ENCODE results near the gene BOC.
"Not testable (repeated sequence)": the region's sequence is repeated elsewhere in the genome, so short reads cannot be mapped to it uniquely, and the experiment has no call there.

Gene BOC, protein sequence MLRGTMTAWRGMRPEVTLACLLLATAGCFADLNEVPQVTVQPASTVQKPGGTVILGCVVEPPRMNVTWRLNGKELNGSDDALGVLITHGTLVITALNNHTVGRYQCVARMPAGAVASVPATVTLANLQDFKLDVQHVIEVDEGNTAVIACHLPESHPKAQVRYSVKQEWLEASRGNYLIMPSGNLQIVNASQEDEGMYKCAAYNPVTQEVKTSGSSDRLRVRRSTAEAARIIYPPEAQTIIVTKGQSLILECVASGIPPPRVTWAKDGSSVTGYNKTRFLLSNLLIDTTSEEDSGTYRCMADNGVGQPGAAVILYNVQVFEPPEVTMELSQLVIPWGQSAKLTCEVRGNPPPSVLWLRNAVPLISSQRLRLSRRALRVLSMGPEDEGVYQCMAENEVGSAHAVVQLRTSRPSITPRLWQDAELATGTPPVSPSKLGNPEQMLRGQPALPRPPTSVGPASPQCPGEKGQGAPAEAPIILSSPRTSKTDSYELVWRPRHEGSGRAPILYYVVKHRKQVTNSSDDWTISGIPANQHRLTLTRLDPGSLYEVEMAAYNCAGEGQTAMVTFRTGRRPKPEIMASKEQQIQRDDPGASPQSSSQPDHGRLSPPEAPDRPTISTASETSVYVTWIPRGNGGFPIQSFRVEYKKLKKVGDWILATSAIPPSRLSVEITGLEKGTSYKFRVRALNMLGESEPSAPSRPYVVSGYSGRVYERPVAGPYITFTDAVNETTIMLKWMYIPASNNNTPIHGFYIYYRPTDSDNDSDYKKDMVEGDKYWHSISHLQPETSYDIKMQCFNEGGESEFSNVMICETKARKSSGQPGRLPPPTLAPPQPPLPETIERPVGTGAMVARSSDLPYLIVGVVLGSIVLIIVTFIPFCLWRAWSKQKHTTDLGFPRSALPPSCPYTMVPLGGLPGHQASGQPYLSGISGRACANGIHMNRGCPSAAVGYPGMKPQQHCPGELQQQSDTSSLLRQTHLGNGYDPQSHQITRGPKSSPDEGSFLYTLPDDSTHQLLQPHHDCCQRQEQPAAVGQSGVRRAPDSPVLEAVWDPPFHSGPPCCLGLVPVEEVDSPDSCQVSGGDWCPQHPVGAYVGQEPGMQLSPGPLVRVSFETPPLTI

DNA sequence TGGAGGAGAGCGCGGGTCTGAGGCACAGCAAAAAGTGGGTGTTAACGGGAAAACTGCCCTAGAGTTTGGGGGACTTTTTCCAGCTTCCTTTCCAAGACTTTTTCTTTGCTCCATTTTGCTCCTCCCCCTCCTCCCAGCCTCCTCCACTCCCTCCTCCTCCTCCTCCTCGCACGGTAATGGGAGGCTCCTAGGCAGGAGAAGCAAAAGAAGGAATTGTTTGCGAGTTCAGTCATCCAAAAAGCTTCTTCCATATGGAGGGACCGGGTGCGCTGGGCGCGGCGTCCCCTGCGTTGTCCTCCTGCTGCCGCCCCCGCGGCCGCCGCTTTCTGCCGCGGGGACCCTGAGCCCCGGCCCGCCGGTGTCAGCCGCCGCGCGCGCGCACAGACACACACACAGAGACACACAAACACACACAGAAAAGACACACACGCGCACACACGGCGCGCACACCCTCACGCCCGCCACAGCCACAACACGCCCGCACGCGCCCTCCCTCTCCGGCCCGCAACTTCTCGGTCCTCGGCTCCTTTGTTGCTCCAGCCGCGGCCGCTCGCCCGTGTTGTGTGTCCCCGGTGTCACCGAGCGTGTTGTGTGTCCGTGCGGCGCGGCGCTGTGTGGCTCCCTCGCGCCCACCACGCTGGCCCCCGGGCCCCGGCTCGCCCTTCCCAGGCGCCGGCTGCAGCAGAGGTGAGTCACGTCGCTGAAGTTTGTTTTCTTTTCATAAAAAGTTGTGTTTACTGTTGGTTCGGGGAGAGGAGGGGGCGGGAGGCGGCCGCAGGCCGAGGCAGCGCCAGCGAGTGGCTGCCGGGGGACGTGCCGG is at the start of gene BOC:
BOC (plus strand) TSS at position 228 of the 820 bp plus-strand sequence. CDS start 38,246 bp downstream, outside the sequence.
- DNase-seq = peak; percentile 52

DNA sequence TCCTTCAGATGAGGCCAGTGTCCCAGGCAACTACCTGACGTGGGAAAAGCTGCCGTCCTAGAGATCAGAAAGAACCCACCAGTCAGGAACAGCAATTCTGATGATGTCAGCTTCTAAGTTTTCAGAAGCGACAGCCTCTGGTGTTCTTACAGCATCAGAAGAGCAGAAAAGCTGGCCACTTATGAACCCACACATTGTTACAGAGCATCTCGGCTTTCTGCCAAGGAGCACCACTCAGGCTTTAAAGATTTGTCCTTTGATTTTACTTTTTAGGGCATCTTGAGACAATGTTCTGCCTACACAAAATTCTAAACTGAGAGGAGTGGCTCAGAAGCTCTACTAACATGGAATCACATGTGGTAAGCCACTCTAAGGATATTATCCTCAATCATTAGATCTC is 49.7 kb upstream of the BOC start:
- no peak for DNase-seq

DNA sequence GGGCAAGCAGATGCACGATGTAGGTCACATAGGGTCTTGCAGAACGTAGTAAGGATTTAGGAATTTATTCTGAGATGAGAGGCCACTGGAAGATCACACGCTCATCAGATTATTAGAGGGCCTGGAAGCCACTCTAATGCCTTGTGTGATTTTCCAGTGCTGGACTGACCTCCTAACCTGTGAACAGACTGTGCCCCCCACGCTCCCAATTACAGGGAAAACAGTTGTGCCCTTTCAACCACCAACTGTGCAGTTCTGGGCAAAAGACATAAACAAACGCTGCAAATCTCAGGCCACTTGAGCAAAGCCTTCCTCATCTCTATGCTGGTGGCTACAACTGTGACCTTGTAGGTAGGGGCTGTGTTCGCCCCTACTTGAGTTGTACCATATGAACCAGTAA is 48.2 kb upstream of the BOC start:
- no peak for DNase-seq

DNA sequence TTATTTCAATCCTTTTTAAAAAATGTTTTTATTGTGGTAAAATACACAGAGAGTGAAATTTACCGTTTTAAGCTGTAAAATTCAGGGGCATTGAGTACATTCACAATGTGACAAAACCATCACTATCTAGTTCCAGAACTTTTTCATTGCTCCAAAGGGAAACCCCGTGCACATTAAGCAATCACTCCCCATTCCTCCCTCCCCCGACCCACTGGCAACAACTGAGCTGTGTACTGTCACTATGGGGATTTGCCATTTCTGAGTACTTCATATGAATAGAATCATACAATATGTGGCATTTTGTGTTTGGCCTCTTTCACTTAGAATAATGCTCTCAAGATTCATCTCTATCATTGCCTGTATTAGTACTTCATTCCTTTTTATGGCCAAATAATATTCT is 45.5 kb upstream of the BOC start:
- DNase-seq = no peak

DNA sequence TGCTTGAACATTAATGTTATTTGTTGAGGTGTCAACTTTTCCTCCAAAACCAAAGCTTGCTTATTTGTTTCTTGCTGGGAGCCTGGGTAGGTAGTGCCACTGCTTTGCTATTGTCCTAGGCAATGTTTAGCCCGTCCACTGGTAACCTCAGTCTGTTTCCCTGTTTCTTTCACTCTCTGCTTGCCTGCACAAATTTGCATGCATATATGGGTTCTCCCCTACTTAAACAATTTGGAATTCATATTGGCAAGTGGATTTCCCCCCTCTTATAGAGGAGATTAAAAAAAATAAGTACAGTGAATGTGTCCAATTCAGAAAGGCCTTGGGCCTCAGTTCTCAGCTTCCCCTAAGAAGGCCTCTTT is 45.0 kb upstream of the BOC start:
- DNase-seq = no peak

DNA sequence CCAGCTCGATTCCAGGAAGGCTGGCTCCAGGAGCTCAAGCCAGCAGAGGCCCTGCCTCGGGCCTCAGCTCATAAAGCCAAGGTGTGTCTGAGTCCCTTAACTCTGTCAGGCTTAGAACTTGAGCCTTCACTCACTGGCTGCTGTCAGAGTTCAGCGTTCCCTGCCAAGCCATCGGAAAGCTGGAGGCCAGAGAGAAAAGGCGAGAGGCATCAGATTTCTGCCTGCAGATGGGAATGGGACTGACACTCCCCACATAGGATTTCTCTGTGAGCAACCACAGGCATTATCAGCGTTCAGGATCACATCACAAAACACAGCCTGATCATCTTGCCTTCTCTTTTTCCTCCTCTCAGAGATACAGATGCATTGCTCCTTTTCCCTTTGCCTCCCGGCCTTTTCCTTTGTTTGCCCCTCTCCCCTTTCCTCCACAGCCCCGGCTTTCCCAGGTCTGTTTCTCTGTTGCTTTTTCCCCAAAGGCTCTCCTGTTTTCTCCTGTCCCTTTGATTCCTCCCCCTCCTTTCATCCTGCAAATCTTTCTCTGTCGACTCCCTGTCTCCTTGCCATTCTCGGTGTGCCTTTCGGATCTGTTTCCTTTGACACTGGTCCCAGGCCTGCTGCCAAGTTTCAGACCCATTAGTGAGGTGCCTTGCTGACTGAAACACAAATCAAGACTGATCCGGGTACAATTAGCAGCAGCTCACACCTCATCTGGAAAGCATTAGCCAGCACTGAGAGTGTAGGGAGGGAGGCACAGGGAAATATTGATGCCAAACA is 44.5 kb upstream of the BOC start:
- no peak for DNase-seq

DNA sequence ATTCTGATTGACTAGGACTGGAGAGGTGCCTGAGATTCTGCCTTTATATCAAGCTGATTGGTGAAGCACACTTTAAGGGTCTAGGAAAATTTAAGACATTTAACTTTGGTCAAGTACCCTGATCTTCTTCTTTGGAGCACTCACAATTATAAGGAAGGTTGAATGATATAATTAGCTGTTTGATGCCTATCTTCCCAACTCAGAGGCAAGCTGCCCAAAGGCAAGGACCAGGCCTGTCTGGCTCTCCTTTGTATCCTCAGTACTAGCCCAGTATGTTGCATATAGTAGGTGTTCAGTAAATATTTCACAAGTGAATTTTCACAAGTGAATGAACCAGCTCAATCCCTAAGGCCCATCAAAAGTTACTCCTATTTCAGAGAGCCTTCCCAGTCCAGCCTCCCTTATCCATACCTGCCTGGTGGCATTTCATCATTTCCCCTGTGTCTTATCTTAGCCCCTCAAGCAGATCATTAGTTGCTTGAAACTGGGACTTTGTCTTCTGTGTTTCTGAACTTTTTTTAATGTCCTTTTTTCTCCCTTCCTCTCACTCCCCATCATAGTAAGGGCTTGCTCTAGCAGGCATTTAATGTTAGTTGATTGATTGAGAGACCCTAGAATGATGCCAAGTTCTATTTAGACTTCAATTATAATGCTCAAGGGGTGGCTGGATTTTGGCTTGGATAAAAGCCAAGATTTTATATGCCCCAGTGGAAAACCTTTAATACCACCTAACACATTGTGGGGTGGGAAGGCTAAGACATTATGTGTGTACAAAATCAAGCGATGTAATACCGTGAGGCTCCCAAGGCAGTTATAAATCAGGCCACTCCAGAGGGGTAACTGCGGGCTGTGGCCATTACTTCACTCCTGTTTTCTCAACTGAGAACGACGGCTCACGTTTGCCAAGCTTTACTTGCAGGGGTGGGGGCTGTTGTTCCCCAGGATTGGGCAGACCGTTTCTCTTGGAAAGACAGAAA is 43.2 kb upstream of the BOC start:
- DNase-seq = no peak

DNA sequence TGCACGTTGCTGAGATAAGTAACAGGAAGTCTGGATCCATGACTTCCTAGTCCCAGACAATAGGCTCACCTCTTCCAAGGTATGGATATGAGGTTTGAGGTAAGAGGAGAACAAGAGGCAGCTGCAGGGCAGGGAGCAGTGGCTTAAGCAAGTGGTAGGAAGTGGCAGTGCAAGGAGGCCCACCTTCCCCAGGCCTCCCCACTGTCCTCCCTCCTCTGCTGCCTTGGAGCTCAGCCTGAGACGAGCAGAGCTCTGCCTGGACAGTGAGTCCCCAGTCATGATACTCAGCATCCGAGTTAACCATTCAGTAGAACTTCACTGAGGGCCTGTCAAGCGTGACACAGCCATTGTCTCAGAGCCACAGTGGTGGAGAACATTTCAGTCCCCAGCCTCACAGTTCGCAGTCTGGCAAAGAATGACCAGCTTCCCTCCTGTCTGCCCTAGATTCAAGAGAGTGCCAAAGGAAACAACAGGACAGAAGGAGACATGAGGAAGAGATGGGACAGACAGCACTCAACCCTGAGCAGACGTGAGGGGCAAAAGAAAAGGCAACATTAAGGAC is 41.4 kb upstream of the BOC start:
- DNase-seq = no peak

DNA sequence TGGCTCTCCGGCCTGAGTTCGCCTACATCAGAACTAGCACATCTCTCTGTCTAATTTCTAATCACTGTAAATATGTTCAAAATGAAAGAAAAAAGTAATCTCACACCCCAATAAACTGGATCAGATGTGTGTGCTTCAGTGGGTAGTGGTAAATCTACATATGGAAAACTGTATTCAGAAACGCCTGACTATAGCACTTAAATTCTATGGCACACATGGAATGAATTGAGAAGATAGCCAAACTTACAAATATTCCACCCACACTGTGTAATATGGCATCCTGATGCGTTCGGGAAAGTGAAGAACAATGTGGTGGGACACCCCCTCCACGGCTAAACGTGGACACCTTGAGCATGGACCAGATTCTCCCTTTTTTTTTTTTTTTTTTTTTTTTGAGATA is 40.6 kb upstream of the BOC start:
- DNase-seq = no peak

DNA sequence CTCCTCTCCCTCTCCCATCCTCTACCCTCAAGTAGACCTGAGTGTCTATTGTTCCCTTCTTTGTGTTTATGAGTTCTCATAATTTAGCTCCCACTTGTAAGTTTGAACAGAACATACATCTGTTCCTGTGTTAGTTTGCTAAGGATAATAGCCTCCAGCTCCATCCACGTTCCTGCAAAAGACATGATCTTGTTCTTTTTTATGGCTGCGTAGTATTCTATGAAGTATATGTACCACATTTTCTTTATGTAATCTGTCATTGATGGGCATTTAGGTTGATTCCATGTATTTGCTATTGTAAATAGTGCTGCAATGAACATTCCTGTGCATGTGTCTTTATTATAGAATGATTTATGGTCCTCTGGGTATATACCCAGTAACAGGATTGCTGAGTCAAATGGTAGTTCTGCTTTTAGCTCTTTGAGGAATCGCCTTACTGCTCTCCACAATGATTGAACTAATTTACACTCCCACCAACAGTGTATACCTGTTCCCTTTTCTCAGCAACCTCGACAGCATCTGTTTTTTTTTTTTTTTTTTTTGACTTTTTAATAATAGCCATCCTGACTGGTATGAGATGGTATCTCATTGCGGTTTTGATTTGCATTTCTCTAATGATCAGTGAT is 39.6 kb upstream of the BOC start:
- DNase-seq = not testable (repeated sequence)

DNA sequence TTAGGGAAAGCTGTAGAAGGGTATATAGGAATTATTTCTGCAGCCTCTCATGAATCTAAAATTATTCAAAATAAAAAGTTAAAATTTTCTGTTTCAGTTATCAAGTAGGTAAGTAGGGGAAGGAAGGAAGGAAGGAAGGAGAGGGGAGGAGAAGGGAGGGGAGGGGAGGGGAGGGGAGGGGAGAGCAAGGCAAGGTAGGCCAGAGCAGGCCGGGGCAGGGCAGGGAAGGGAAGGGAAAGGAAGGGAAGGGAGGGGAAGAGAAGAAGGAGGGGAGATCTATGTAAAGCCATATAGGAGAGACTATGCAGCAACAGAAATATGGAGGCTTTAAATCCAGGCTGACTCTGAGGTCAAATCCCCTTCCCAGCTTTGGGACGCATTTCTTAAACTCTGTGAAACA is 38.3 kb upstream of the BOC start:
- DNase-seq = no peak

DNA sequence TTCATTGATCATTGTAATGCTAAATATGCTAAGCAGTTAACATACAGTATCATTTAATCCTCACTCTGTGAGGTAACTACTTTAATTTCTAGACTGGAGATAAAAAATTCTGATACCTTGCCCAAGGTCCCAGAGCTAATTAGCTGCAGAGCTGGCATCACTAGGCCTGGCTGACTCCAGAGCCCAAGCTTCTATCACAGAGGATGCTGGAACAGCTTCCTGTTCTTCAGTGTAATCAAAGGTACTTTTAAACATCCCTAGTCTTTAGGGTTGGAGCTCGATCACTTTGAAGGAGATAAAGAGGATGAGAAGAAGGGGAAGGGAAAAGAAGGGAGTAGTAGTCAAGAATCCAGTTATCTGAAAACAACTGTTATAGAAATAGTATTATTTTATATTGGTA is 37.1 kb upstream of the BOC start:
- no peak for DNase-seq

DNA sequence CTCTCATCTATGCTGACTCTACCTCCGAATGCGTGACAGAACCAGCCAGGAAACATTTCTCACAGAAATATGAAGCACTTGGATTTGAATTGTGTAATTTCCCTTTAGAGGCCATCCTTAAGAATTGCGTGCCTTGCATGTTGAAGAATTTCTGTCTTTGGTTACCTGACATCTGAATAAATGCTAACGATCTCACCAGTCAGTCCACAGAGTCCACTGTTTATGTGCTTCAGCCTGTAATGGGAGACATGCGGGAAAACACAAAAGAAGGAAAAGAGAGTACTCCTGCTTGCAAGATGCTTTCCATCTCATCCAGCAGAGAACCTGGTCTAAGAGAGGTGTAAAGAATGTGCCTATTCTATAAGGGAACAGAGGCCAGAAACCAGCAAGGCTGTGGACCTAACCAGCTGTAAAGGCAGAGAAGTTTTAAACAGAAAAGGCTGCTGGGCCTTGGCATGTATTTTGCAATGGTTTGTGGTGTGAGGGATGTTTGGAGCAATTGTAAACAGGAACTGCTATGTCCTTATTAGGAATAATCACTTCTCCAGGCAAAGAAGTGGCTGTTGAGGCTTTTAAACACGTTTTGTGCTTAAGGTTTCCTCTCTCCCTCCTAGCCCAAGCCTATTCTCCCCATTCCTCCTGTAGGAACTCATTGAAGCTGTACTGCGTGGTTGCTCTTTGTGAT is 36.4 kb upstream of the BOC start:
- no peak for DNase-seq

DNA sequence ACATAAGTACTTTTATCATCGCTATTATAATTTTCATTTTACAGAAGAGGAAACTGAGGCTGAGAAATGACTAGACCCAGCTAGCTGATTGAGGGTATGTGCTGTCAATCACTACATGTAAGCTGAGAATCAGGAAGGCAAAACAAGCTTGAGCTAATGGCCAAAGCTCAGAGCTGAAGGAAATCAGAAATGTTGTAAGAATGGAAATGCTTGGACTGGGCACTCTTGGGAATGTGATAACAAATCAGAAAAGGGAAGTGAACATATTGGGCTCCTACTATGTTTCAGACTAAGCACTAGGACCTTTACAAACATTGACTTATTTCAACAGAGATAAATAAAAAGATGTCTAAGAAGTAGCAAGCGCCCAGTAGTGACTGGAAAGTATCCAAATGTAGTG is 33.8 kb upstream of the BOC start:
- DNase-seq = no peak

DNA sequence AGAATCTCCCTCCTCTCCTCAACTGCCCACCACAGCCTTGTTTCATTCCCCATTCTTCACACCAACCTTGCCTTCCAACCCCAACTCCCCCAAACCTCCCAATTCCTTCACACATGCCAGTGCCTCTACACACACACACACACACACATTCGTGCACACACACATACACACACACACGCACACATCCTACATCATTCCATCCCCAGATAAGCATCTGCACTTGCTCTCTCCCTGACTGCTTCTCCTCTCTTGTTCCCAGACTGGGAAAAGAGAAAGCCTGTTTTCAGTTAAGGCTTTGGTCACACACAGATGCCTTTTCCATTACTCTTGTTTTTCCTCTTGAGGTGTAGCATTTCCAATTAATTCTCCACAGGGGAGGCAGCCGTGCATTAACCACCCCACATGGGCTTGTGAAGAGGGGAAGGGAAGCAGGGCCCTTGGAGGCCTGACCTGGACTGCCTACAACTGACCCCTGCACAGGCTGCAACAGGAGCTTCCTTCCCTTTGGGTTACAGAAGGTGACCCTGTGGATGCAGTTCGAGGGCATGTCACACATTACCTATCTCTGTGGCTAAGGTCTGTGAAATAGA is 32.0 kb upstream of the BOC start:
- no peak for DNase-seq

DNA sequence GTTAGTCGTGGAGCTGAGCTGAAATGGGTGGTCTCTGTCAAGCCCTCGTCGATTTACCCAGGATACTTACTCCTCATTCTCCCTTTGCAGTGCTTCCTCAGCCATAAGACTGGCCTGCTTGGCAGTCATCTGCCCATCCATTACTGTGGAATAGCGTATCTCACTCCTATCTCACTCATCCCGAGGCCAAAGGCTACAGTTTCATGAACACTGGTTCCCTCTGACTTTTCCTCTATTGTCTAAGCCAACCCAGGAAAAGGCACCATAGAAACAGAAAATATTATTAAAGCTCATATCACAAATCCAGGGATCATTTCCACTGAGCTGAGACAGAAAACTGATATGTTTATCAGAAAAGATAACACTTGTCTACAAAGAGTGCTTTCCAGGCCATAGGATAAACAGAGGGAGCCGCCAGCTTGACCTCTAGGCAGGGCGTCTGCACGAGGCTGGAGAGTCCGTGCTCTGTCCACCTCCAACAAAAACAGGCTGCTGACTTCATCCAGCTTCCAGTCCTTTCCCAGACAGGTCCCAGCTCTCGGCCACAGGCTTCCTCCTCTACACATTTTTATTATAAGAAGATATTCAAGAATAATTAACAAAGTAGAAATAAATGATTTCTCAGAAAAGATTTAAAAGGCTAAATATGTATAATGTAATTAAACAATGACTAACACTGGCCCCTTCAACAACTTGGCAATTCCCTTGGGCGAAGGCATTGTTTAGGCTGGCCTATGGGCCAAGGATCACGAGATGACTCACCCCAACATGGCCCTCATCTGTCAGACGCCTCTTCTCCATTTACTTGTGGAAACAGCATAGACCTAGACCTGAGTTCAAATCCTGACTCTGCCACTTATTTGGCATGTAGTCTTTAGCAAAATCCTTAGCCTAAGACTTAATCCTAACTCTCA is 27.4 kb upstream of the BOC start:
- no peak for DNase-seq

DNA sequence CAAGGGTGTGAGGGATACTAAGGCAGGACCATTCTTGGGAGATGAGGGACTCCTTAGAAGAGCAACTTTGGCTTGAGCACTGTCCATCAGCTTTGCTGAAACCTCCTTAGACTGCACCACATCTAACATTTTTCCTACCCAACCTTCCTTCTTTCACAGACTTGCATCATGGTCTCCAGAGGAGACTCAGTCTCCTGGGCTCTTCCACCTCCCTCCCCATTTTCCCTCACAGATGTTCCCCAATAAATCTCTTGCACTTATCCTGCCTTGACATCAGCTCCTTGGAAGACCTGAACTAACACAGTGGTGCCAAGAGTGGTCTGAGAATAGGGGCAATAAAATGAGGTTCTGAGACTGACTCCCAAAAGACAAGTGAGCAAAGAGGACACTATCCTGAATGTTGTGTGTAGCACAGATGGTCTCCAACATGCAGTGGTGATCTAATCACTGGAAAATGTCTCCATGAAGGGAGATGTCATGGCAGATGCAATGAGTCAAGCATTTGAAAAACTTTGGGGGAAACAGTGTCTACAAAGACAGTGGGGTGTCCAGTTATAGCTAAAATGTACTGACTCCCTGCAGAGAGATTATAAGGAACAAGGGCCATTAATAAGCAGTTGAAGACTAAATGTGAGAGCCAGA is 26.0 kb upstream of the BOC start:
- DNase-seq = no peak

Data from NCI-H146 (cell line).